Neural cell (in vitro differentiated cells): ENCODE results near the gene SUSD4. TPM values are rescaled to one million over a fixed set of nuclear protein-coding genes. Genes with fewer than 3 reads are reported as not detected.

Source experiments
- H2AFZ ChIP-seq: fragments of 200-600, 300-800 bp; sonication (generic), shearing (Covaris generic); 2 replicates; pipeline ENCODE4 v1.6.0; 2014; ENCODE audit warnings: low read depth, mild to moderate bottlenecking, antibody characterized with exemption, low read length, moderate library complexity
- H3F3A ChIP-seq: fragments of 200-600 bp; shearing (Covaris generic); 2 replicates; pipeline ENCODE4 v1.6.1; 2016; ENCODE audit warnings: mild to moderate bottlenecking, moderate library complexity, mixed read lengths, antibody characterized with exemption, low read length; ENCODE audit not compliant: insufficient read depth, poor library complexity, severe bottlenecking
- H3K27ac ChIP-seq: fragments of 200-600, 300-800 bp; sonication (generic), shearing (Covaris generic); 2 replicates; pipeline ENCODE4 v1.5.1; 2014; ENCODE audit warnings: mild to moderate bottlenecking, low read length, moderate library complexity
- H3K27me3 ChIP-seq: fragments of 300-800, 200-600 bp; sonication (generic), shearing (Covaris generic); 2 replicates; pipeline ENCODE4 v1.6.0; 2014; ENCODE audit warnings: mild to moderate bottlenecking, low read depth, low read length, moderate library complexity; ENCODE audit not compliant: insufficient read depth
- H3K36me3 ChIP-seq: fragments of 300-800, 200-600 bp; sonication (generic), shearing (Covaris generic); 2 replicates; pipeline ENCODE4 v1.5.1; 2014; ENCODE audit warnings: mild to moderate bottlenecking, antibody characterized with exemption, low read length, moderate library complexity; ENCODE audit not compliant: insufficient read depth
- H3K4me2 ChIP-seq: fragments of 300-800, 200-600 bp; sonication (generic), shearing (Covaris generic); 2 replicates; pipeline ENCODE4 v1.6.0; 2014; ENCODE audit warnings: mild to moderate bottlenecking, low read length
- H3K4me3 ChIP-seq: fragments of 300-800, 200-600 bp; sonication (generic), shearing (Covaris generic); 2 replicates; pipeline ENCODE4 v1.5.1; 2014; ENCODE audit warnings: mild to moderate bottlenecking, low read length, moderate library complexity
- H3K79me2 ChIP-seq: fragments of 200-600 bp; shearing (Covaris generic); replicated peaks from 2 replicates; pipeline ENCODE4 v1.6.0; 2014; ENCODE audit warnings: mild to moderate bottlenecking, low read length, moderate library complexity; ENCODE audit not compliant: insufficient read depth
- H3K9ac ChIP-seq: fragments of 300-800, 200-600 bp; sonication (generic), shearing (Covaris generic); 2 replicates; pipeline ENCODE4 v1.6.1; 2016; ENCODE audit warnings: mild to moderate bottlenecking, low read length, mixed read lengths
- H3K9me2 ChIP-seq: fragments of 200-600 bp; shearing (Covaris generic); 2 replicates; pipeline ENCODE4 v1.6.1; 2016; ENCODE audit warnings: mild to moderate bottlenecking, low read length, mixed read lengths; ENCODE audit not compliant: insufficient read depth
- H3K9me3 ChIP-seq: fragments of 200-600, 300-800 bp; sonication (generic), shearing (Covaris generic); 2 replicates; pipeline ENCODE4 v1.6.1; 2016; ENCODE audit warnings: mild to moderate bottlenecking, mixed run types, low read length, moderate library complexity, mixed read lengths
- H4K20me1 ChIP-seq: fragments of 200-600 bp; shearing (Covaris generic); 2 replicates; pipeline ENCODE4 v1.6.1; 2016; ENCODE audit warnings: mild to moderate bottlenecking, mixed run types; ENCODE audit not compliant: insufficient read depth
- CTCF ChIP-seq: fragments of 450-650 bp; IDR thresholded peaks from 2 replicates; pipeline ENCODE4 v1.5.1; 2014; ENCODE audit warnings: antibody characterized with exemption, mild to moderate bottlenecking, moderate library complexity; ENCODE audit not compliant: poor library complexity, severe bottlenecking
- EP300 ChIP-seq: fragments of 450-650 bp; conservative IDR thresholded peaks from 2 replicates; pipeline ENCODE4 v1.6.1; 2014; ENCODE audit warnings: antibody characterized with exemption, mild to moderate bottlenecking, moderate library complexity; ENCODE audit not compliant: poor library complexity, severe bottlenecking
- EZH2 ChIP-seq: fragments of 200-600, 300-800 bp; shearing (Covaris generic), sonication (generic); IDR thresholded peaks from 2 replicates; pipeline ENCODE4 v1.6.1; 2014; ENCODE audit warnings: antibody characterized with exemption, low read length, borderline replicate concordance, mild to moderate bottlenecking; ENCODE audit not compliant: insufficient read depth, poor library complexity, severe bottlenecking
- MXI1 ChIP-seq: fragments of 450-650 bp; conservative IDR thresholded peaks from 2 replicates; pipeline ENCODE4 v1.6.1; 2014; ENCODE audit warnings: antibody characterized with exemption, mild to moderate bottlenecking; ENCODE audit not compliant: poor library complexity, severe bottlenecking
- POLR2AphosphoS5 ChIP-seq: IDR thresholded peaks from 2 replicates; pipeline ENCODE4 v1.6.1; 2012
- RAD21 ChIP-seq: fragments of 450-650 bp; conservative IDR thresholded peaks from 2 replicates; pipeline ENCODE4 v1.6.1; 2014; ENCODE audit warnings: antibody characterized with exemption, mild to moderate bottlenecking, moderate library complexity
- REST ChIP-seq: IDR thresholded peaks from 2 replicates; pipeline ENCODE4 v1.6.1; 2012; ENCODE audit warnings: borderline replicate concordance
- SMC3 ChIP-seq: fragments of 450-650 bp; conservative IDR thresholded peaks from 2 replicates; pipeline ENCODE4 v1.6.1; 2014; ENCODE audit warnings: antibody characterized with exemption, mild to moderate bottlenecking, moderate library complexity; ENCODE audit not compliant: poor library complexity
- TAF1 ChIP-seq: IDR thresholded peaks from 2 replicates; pipeline ENCODE4 v1.6.1; 2012; ENCODE audit warnings: low read depth
- polyA plus RNA-seq: library from polyadenylated mRNA; depleted of rRNA; stranded (reverse); fragments of >200 nt; gene quantifications from 2 replicates; pipeline ENCODE4 v1.2.3, GENCODE V29; 2014

Gene SUSD4
- polyA plus RNA-seq, 1 donor from 2014 or later, result 31.5 TPM

- H3K9ac ChIP-seq, result no peak overlapping the region
- no peaks in the 10 kb centered on the region for H3K9me2 ChIP-seq
- H3K36me3 ChIP-seq, result no peaks in the 10 kb centered on the region
- H3K4me2 ChIP-seq, result no peak overlapping the region
- TF ChIP-seq TAF1, result no peak
- no peak for TF ChIP-seq MXI1
- TF ChIP-seq EZH2, result no peak
- no peak for TF ChIP-seq CTCF
- TF ChIP-seq SMC3, result no peak
- no peak for TF ChIP-seq RAD21
- no peak for TF ChIP-seq POLR2AphosphoS5
- no peak for TF ChIP-seq EP300
- TF ChIP-seq REST, result no peak
- H3K9me3 ChIP-seq, result no peaks in the 10 kb centered on the region
- no peak overlapping the region for H3K4me3 ChIP-seq
- no peaks in the 10 kb centered on the region for H3K27me3 ChIP-seq
- H3K79me2 ChIP-seq, result no peaks in the 10 kb centered on the region
- no peaks in the 10 kb centered on the region for H3F3A ChIP-seq
- H4K20me1 ChIP-seq, result no peaks in the 10 kb centered on the region
- no peak overlapping the region for H3K27ac ChIP-seq
- H2AFZ ChIP-seq, result no peak overlapping the region
Measured at GRCh38 chr1:223183268-223183862, 180.6 kb downstream of the SUSD4 start.

- no peak for TF ChIP-seq CTCF
- TF ChIP-seq RAD21, result no peak
- TF ChIP-seq EP300, result no peak
- no peak for TF ChIP-seq REST
- no peak for TF ChIP-seq TAF1
- TF ChIP-seq MXI1, result no peak
- no peak for TF ChIP-seq EZH2
- TF ChIP-seq POLR2AphosphoS5, result no peak
- no peak for TF ChIP-seq SMC3
- no peak overlapping the region for H3K27ac ChIP-seq
Measured at GRCh38 chr1:223180731-223181321, 183.2 kb downstream of the SUSD4 start.

More at GRCh38 chr1:223180731-223181321, 183.2 kb downstream of the SUSD4 start:
- Histone ChIP-seq H3K36me3 (no peaks in the 10 kb centered on the region), H3K9ac (no peak overlapping the region), H3K4me3 (no peak overlapping the region), H3K79me2 (no peaks in the 10 kb centered on the region), H3F3A (no peaks in the 10 kb centered on the region), H4K20me1 (no peaks in the 10 kb centered on the region), H3K27me3 (no peaks in the 10 kb centered on the region), H3K4me2 (no peak overlapping the region), H3K9me2 (no peaks in the 10 kb centered on the region), H3K9me3 (no peaks in the 10 kb centered on the region), H2AFZ (no peak overlapping the region)
